Measurements from ENCODE around the gene LIG3. TPM values are rescaled to one million over a fixed set of nuclear protein-coding genes. Genes with fewer than 3 reads are reported as not detected.

LIG3 gene
- total and polyA plus RNA-seq, 2 of the 13 experiments (the other 11 are each of a cell fraction or from before 2014, with no cell fraction given), result 34.4 to 36.2 TPM

DNA sequence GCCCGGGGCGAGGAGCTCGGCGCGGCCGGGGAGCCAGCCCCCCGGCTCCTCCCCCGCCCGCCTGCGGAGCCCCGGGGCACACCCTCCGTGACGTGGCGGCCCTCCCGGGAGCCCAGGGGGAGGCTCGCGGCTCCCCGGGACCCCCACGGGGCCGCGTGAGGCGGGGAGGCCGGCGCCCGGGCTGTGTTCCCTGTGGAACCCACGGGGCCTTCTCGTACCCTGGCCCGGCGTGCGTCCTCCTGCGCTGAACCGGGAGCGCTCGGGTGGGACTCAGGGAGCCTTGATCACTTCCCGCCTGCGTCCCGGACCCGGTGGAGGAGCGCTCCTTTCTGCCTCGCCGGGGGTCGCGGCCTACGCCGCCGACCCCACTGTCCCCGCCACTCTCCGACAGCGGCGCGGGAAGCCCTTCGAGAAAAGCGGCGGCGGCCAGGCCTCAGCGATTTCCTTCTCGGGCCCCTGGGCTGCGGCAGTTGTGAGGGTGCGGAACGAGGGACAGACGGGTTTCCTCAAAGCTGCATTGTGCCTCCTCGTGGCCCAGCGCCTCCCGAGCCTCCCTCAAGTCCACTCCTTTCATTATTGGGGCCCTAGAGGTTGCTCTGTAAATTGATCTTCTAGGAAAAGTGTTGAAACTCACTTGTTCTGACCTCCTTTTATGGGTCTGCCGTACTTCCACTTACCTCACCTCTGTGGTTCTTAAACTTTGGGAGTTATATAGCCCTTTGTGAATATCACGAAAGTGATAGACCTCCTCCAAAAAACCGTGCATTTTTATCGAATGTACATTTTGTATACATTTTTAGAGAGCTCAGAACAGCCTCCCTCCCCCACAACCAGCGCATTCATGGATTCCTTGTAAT, 597 bp downstream of the LIG3 start (continued):
- TF ChIP-seq, protein P1, sequence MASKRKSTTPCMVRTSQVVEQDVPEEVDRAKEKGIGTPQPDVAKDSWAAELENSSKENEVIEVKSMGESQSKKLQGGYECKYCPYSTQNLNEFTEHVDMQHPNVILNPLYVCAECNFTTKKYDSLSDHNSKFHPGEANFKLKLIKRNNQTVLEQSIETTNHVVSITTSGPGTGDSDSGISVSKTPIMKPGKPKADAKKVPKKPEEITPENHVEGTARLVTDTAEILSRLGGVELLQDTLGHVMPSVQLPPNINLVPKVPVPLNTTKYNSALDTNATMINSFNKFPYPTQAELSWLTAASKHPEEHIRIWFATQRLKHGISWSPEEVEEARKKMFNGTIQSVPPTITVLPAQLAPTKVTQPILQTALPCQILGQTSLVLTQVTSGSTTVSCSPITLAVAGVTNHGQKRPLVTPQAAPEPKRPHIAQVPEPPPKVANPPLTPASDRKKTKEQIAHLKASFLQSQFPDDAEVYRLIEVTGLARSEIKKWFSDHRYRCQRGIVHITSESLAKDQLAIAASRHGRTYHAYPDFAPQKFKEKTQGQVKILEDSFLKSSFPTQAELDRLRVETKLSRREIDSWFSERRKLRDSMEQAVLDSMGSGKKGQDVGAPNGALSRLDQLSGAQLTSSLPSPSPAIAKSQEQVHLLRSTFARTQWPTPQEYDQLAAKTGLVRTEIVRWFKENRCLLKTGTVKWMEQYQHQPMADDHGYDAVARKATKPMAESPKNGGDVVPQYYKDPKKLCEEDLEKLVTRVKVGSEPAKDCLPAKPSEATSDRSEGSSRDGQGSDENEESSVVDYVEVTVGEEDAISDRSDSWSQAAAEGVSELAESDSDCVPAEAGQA (IDR thresholded peaks at IDR 0.05; ENCODE audit: low read depth), result 0 out of 2 replicates have a peak, but pooled peaks have one; percentile 30
- TF ChIP-seq, protein P1 (CRISPR knock-in tag; IDR thresholded peaks at IDR 0.05; ENCODE audit: borderline replicate concordance), result peak; percentile 57; the same call in 1 of the 2 replicates
- TF ChIP-seq, protein P2, sequence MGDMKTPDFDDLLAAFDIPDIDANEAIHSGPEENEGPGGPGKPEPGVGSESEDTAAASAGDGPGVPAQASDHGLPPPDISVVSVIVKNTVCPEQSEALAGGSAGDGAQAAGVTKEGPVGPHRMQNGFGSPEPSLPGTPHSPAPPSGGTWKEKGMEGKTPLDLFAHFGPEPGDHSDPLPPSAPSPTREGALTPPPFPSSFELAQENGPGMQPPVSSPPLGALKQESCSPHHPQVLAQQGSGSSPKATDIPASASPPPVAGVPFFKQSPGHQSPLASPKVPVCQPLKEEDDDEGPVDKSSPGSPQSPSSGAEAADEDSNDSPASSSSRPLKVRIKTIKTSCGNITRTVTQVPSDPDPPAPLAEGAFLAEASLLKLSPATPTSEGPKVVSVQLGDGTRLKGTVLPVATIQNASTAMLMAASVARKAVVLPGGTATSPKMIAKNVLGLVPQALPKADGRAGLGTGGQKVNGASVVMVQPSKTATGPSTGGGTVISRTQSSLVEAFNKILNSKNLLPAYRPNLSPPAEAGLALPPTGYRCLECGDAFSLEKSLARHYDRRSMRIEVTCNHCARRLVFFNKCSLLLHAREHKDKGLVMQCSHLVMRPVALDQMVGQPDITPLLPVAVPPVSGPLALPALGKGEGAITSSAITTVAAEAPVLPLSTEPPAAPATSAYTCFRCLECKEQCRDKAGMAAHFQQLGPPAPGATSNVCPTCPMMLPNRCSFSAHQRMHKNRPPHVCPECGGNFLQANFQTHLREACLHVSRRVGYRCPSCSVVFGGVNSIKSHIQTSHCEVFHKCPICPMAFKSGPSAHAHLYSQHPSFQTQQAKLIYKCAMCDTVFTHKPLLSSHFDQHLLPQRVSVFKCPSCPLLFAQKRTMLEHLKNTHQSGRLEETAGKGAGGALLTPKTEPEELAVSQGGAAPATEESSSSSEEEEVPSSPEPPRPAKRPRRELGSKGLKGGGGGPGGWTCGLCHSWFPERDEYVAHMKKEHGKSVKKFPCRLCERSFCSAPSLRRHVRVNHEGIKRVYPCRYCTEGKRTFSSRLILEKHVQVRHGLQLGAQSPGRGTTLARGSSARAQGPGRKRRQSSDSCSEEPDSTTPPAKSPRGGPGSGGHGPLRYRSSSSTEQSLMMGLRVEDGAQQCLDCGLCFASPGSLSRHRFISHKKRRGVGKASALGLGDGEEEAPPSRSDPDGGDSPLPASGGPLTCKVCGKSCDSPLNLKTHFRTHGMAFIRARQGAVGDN (CRISPR knock-in tag; IDR thresholded peaks at IDR 0.05), result peak; percentile 68; the same call in 1 of the 2 replicates
- TF ChIP-seq, protein P3, sequence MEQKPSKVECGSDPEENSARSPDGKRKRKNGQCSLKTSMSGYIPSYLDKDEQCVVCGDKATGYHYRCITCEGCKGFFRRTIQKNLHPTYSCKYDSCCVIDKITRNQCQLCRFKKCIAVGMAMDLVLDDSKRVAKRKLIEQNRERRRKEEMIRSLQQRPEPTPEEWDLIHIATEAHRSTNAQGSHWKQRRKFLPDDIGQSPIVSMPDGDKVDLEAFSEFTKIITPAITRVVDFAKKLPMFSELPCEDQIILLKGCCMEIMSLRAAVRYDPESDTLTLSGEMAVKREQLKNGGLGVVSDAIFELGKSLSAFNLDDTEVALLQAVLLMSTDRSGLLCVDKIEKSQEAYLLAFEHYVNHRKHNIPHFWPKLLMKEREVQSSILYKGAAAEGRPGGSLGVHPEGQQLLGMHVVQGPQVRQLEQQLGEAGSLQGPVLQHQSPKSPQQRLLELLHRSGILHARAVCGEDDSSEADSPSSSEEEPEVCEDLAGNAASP (CRISPR knock-in tag; IDR thresholded peaks at IDR 0.05; ENCODE audit: borderline replicate concordance), result 0 out of 2 replicates have a peak, but pooled peaks have one; percentile 4
- TF ChIP-seq DR1 (CRISPR knock-in tag; IDR thresholded peaks at IDR 0.05), result no peak
- TF ChIP-seq, protein P4, sequence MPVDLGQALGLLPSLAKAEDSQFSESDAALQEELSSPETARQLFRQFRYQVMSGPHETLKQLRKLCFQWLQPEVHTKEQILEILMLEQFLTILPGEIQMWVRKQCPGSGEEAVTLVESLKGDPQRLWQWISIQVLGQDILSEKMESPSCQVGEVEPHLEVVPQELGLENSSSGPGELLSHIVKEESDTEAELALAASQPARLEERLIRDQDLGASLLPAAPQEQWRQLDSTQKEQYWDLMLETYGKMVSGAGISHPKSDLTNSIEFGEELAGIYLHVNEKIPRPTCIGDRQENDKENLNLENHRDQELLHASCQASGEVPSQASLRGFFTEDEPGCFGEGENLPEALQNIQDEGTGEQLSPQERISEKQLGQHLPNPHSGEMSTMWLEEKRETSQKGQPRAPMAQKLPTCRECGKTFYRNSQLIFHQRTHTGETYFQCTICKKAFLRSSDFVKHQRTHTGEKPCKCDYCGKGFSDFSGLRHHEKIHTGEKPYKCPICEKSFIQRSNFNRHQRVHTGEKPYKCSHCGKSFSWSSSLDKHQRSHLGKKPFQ (CRISPR knock-in tag; IDR thresholded peaks at IDR 0.05; ENCODE audit: insufficient replicate concordance), result peak; percentile 42
- no peak for TF ChIP-seq FOXP1 (IDR thresholded peaks at IDR 0.05)
- no peak for TF ChIP-seq FOXP1 (CRISPR knock-in tag; IDR thresholded peaks at IDR 0.05)
- TF ChIP-seq HOXA3 (CRISPR knock-in tag; IDR thresholded peaks at IDR 0.05), result no peak; the same call in 1 of the 2 replicates
- TF ChIP-seq, protein P5, sequence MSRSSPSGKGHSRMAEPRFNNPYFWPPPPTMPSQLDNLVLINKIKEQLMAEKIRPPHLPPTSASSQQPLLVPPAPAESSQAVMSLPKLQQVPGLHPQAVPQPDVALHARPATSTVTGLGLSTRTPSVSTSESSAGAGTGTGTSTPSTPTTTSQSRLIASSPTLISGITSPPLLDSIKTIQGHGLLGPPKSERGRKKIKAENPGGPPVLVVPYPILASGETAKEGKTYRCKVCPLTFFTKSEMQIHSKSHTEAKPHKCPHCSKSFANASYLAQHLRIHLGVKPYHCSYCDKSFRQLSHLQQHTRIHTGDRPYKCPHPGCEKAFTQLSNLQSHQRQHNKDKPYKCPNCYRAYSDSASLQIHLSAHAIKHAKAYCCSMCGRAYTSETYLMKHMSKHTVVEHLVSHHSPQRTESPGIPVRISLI (CRISPR knock-in tag; IDR thresholded peaks at IDR 0.05; ENCODE audit: borderline replicate concordance), result no peak
- TF ChIP-seq MAFF (IDR thresholded peaks at IDR 0.05; ENCODE audit: low read depth, low read length), result no peak
- no peak for TF ChIP-seq ZNF496 (CRISPR knock-in tag; IDR thresholded peaks at IDR 0.05; ENCODE audit: insufficient replicate concordance)
- TF ChIP-seq ZNF30 (CRISPR knock-in tag; IDR thresholded peaks at IDR 0.05), result no peak

All from HepG2 (cell line).